ENCODE results near the gene MYPOP.
A peak's percentile ranks its signal among the peaks of the same experiment; 100 is the strongest.

- TF ChIP-seq CTCF (IDR thresholded peaks at IDR 0.05) = no peak
- peak in 1 of 2 donors; percentile 14 for TF ChIP-seq POLR2A (IDR thresholded peaks at IDR 0.05)
These were observed 25.8 kb downstream of the MYPOP start for GRCh38 chr19:45876411-45877197.
